Mammary epithelial cell (primary cell): ENCODE results near the gene ATG2A.

ENCODE experiments used
- CTCF ChIP-seq, 2 donors: IDR thresholded peaks in 1 of 2; conservative IDR thresholded peaks in 1 of 2; 2 replicates each; pipeline ENCODE4 v1.5.1; 2011 to 2012; ENCODE audit warnings: inconsistent platforms in 2 of 2, low read length in 2 of 2, mild to moderate bottlenecking in 2 of 2, control low read depth in 1 of 2, low read depth in 1 of 2; ENCODE audit not compliant: insufficient read depth in 1 of 2; ENCODE audit errors: extremely low read depth in 1 of 2
- EZH2 ChIP-seq: IDR thresholded peaks from 2 replicates; pipeline ENCODE4 v1.6.1; 2012; ENCODE audit warnings: low read length, inconsistent platforms, borderline replicate concordance

GRCh38 chr11:64854157-64854533 is 62.9 kb downstream of the ATG2A start:
- TF ChIP-seq CTCF (conservative IDR thresholded peaks at IDR 0.05 in 1 of 2, IDR thresholded peaks at IDR 0.05 in 1 of 2; ENCODE audit: extremely low read depth in 1 of 2, insufficient read depth in 1 of 2, low read depth in 1 of 2, low read length in 2 of 2) (no peak), EZH2 (no peak)
